Neural cell (in vitro differentiated cells): Measurements from ENCODE around the gene ATP1A1.

Source experiments
- CTCF ChIP-seq: fragments of 450-650 bp; IDR thresholded peaks from 2 replicates; pipeline ENCODE4 v1.5.1; 2014; ENCODE audit warnings: antibody characterized with exemption, mild to moderate bottlenecking, moderate library complexity; ENCODE audit not compliant: poor library complexity, severe bottlenecking
- EP300 ChIP-seq: fragments of 450-650 bp; conservative IDR thresholded peaks from 2 replicates; pipeline ENCODE4 v1.6.1; 2014; ENCODE audit warnings: antibody characterized with exemption, mild to moderate bottlenecking, moderate library complexity; ENCODE audit not compliant: poor library complexity, severe bottlenecking
- POLR2AphosphoS5 ChIP-seq: IDR thresholded peaks from 2 replicates; pipeline ENCODE4 v1.6.1; 2012

- TF ChIP-seq EP300, result no peak
- no peak for TF ChIP-seq CTCF
- peak; percentile 51 for TF ChIP-seq POLR2AphosphoS5
Measured at GRCh38 chr1:116405241-116406135, 32.4 kb downstream of the ATP1A1 start.
